GM18511 (cell line): ENCODE data around the gene PTPN5.
A peak's percentile ranks its signal among the peaks of the same experiment; 100 is the strongest.

Experiments used
- ATAC-seq: cut with Tn5 transposase; IDR thresholded peaks from one replicate; pipeline ENCODE4 v1.9.1; 2021; ENCODE audit warnings: mild to moderate bottlenecking, moderate library complexity; ENCODE audit not compliant: unreplicated experiment

Gene PTPN5

DNA sequence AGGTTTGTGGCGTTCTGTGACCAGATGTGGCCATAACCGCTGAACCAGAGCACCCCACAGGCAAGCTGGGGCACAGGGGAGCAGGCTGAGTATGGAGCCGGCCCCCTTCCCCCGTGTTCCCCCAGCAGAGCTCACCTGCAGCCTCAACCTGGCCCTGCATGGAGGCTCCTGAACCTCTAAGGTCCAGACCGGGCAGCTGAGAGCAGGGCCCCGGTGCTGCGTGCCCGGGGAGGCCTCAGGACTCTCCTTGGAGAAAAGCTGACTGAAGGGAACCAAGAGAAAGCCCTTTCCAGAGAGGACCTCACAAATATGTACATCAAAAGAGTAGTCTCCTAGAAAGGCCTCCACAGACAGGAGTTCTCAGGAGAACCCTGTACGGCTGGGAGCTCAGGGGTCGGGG is 48.2 kb downstream of the PTPN5 start:
- ATAC-seq, result no peak

DNA sequence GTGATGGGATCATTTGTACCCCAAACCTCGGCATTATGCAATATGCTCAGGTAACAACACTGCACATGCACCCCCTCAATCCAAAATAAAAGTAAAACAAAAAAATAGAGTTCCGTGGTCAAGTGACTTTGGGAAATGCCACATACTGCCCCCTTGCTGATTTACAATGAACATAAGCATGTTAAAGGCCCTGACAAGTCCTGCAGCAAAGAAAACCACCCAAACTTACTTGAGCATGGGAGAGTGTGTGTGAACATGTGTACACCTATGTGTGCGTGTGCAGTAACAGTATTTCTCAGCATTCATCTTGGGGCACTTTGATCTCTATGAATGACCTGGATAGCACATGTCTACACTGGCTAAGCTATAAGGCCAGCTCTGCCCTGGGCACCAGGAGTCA is 49.8 kb downstream of the PTPN5 start:
- ATAC-seq, result no peak

DNA sequence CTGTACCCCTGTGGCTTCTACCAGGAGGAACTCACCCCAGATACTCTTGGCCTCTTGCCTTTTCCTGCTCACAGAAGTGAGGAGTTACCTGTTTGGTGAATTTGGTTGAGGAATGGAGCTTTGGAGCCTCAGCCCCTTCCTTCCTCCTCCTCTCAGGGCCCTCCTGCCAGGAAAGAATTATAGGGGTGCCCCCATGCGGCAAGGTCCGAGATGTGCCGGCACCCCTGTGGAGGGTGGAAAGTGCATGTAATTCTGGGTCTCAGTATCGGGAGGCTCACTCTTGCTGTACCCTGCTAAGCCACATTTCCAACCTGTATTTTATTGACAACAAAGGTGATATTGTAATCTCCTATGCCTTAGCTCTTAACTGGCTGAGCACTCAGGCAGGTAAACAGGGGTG is 51.9 kb downstream of the PTPN5 start:
- no peak for ATAC-seq

DNA sequence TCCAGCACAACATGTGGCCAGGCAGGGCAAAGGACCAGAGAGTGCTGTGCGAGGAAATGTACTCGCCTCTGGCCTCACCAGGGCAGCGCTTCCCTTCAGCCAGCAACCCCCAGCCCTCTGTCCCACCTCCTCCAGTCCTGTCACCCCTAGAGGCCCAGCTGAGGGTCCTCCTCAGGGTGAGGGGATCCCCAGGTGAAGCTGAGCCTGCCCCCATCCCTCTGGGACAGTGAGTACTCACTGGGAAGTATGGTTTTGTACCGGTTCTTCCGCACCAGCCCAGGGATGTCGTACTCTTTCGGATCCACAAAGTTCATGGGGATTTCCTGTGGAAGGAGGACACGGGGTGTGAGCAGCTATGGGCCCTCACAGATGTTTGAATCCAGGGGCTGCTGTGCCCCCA is 54.0 kb downstream of the PTPN5 start:
- ATAC-seq, result no peak

DNA sequence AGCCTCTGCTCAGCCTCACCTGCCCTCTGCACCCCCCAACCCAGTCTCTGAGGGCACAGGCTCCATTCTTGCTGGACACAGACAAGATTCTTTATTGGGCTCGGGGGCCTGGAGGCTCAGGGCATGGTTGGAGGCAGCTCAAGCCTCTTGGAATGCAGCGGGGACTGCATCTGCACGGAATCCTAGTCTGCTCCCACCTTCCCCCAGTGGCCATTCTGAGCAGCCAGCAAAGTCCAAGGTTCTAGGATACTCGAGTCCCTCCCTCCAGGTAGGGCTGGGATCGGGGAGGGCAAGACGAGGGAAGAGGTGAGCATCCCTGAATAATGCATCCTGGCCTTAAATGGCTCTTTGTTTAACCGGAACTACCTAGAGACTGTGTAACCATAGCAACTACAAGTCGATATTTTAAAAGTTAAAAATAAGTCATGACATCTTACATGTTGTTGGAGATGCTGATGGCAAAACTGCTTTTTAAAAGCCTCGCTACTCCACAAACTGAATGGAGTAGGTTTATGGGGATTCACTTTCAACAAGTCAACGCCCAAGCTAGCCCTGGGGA is 54.9 kb downstream of the PTPN5 start:
- ATAC-seq, result no peak

DNA sequence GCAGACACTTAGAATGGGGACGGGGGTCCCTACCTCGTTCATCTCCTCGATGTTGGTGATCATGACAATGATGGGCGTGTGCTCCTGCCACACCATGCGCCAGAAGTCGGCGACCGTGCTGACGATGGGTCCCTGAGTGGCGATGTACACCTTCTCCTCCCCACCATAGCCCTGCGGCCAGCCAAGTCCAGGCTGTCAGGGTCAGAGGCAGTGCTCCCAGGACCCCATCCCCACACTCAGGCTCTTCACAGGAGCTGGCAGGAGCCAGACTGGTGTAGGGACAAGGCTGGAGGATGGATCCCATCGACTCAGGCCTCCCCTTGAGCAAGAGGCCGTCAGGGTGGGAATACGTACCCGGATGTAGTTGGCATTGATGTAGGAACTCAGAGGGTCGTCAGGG is 58.4 kb downstream of the PTPN5 start:
- ATAC-seq, result no peak

DNA sequence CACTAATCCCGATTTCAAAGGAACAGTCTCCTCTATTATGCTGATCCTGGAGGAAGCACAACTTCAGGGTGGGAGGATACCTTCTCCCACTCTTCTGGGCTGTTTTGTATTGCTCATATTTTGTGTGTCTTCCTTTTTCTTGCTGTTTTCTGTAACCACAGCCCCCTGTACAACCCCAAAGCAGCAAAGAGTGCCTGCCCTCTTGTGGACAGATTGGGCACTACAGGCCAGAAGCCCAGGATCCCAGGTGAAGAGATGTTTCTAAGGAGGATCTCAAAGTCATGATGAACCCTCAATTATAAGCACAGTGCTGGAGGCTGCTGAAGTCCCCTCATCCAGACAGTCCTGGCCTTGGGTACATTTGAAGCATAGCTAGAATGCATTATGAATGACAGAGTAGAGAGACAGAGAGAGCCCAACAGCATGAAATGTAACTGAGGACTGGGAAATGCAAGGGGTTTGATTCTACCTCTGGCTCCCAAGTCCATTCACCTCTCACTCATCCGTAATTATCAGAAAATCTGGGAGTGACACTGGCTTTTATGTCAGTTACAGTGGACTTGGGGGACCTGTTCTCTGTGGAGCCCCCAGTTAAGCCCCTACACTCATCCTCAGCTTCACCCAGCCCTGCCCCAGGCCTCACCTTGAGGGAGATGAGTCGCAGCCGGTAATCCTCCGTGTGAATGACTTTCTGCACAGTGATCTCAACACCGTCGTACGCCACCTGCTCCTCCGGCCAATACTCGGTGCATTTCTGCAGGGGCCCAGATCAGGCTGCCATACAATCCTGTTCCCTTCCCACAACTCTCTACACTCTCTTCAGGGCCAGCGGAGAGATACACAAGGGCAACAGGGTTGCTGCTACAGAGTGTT is 59.4 kb downstream of the PTPN5 start:
- ATAC-seq, result peak; percentile 73

DNA sequence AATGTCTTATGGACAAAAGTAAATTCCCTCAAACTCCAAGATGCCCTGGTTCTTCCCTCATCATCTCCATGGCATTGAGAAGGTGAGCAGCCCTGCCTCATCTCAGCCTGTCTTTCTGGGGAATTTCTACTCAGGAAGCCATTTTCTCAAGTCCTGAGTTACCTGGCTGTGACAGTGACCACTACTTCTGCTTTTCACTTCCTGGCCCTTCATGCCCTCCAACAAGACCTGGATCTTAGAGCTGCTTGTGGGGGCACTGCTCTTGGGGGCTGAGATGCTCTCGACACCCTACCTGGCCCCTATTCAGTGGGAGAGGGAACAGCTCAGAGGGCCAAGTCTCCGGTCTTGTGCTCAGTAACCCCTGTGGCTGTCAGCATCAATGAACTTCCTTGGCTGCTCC is 60.2 kb downstream of the PTPN5 start:
- ATAC-seq, result peak; percentile 48

DNA sequence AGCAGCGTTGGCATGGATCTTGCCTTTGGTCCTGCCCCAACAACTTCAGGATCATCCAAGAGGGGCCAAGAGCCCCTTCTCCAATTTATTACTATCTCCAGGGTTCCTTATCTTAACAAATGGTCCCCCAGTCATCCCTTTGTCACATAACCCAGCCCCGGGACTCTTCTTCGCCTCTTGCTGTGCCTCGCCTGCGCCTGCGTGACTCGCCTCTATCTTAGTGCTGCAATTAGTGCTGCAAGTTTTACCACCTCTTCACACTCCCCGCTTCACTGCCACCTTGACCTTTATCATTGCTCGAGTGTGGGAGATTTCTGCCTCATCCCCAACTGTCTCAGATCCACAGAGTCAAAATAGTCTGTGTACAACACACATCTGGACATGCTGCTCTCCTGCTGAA is 61.6 kb downstream of the PTPN5 start:
- no peak for ATAC-seq

DNA sequence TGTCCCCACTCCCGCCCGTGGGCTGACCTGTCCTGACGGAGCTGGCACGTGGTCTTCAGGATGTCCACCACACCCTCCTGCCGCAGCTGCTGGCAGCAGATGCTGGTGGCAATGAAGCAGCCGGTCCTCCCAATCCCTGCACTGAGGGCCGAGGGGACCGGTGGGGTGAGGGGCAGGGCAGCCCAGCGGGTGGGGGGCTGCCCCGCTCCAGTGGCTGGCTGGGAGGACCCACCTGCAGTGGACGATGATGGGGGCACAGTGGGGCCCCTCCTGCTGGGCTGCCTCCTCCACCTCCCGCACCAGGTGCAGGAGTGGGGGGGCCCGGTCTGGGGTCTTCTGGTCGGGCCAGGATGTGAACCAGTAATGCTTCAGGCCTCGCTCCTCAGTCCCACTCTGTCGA is 62.2 kb downstream of the PTPN5 start:
- no peak for ATAC-seq

DNA sequence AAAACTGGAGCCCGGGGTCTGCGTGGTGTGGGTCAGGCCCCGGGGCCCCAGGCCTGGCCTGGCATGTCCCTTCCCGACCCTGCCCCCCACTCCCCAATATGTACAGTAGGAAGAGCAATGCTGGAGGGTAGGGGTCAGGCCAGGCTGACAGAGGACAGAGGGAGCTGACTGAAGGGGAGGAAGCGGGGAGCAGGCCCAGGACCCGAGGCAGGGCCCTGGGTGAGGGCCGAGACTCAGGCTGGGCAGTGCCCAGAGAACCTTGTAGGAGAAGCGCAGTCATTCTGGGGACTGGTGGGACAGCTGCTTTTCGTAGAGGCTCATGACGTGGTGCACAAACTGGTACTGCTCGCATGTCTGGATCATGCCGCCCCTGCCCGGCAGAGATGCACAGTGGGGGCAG is 62.9 kb downstream of the PTPN5 start:
- ATAC-seq, result no peak

DNA sequence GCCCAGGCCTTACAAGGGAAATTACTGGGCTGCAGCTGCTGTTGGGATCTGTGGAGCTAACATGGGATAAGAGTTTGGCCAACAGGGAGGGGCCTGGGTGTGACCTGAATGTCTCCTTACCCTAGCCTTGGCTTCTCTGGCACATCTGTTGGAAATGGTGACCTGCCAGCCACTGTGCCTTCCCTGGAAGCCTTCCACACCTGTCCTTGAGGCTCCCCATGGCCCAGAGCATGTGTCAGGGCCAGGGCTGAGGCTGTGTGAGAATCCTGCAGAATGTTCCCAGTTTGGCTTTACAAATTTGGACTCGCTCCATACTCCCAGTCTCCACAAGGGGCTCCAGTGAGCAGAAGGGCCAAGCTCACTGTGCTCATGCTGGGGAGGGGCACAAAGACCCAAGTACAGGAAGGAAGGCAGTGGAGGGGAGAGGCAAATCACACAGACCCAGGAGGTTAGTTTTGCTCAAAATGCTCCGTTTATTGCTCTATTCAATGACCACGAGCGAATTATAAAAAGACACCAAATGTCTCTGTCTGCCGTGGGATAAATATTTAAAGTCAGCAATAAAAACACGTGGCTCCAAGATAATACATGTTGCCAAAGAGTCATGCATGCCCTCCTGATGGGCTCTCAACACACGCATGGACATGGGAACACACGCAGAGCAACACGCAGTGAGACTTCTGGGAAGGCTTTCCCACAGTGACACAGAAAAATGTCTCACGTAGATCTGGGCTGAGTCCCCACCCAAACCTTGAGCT is 63.9 kb downstream of the PTPN5 start:
- ATAC-seq, result peak; percentile 53

DNA sequence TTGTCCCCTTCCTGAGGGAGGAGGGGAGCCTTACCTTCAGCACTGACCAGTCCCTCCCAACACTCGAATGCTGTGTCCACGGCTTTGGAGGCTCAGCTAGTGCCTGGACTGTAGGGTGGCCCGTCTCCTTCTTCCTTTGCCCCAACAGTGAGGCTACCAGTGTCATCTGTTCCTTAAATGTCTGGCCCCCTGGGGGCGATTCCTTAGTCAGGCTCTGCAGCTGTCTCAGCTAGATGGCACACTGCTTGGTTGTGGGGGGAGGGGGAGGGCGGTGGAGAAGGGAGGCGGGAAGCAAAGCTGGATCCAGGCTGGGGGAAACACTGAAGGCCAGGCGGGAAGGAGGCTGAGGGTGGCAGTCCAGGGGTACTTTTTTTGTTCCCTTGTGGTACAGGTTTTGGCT is 65.6 kb downstream of the PTPN5 start, which contains the start of gene IGSF22:
Gene IGSF22 (minus strand): TSS at position 149 of the 400 bp plus-strand sequence. CDS start 1,952 bp downstream, outside the sequence.
- no peak for ATAC-seq

DNA sequence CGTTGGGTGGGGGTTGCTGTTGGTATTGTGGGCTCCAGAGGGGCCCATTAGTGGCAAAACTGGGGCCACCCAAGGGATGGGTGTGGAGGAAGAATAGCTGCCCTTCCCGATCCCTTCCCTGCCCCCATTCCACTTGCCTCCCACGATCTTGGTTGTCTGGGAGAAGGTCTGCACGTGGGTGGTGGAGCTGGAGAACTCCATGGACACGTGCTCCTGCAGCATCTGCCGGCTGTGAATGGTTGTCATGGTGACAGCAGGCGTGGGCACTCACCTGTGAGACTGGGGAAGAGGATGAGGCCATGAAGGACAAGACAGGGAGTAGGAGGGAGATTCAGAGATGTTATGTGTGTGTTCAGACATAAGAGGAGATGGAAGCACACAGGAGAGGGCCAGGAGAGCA is 67.6 kb downstream of the PTPN5 start:
- no peak for ATAC-seq

DNA sequence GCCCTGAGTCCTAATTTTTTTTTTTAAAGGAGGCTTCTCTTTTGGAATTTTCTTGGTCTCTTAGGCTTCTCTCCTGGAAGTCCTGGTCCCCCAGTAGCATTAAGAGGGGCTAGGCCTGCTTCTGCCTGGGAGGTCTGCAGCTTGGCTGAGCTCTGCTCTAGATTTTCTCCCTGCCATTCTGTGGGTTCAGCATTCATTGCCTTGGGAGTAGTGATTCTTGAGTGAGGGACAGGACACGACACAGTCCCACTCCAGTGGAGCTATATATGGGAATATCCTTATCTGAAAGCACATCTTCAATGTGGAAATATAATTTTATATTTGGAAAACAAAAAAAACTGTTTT is 69.3 kb downstream of the PTPN5 start:
- ATAC-seq, result peak; percentile 13

DNA sequence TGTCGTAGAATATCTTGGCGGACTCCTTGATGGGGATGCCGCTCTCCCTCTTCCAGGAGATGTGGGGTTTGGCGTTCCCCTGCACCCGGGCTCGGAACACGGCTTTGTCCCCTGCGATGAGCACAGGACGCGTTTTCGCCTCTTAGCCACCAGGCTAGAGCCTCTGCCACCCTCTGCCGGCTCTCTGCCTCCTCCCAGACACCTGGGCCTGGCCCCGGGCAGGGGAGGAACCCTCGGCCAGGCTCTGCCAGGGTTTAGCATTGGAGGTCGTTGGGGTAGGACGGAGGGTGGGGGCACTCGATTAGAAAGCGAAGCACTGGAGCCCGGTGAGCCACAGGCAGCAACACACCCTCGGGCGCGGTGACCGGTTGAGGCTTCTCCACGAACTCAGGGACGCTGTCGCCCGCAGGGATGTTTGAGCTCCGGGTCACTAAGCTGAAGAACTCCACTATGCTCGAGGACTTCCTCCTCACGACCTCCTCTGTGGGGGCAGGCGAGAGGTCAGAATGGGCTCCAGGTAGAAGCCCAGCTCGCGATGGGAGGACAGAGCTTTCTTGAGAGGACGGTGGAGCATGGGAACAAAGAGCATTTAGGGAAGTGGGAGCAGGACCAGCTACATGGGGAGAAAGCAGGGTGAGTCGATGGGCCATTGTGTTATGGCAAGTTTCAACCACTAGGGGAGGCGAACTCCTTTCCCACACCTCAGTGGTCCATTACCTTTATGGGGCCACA is 69.9 kb downstream of the PTPN5 start:
- peak; percentile 75 for ATAC-seq

DNA sequence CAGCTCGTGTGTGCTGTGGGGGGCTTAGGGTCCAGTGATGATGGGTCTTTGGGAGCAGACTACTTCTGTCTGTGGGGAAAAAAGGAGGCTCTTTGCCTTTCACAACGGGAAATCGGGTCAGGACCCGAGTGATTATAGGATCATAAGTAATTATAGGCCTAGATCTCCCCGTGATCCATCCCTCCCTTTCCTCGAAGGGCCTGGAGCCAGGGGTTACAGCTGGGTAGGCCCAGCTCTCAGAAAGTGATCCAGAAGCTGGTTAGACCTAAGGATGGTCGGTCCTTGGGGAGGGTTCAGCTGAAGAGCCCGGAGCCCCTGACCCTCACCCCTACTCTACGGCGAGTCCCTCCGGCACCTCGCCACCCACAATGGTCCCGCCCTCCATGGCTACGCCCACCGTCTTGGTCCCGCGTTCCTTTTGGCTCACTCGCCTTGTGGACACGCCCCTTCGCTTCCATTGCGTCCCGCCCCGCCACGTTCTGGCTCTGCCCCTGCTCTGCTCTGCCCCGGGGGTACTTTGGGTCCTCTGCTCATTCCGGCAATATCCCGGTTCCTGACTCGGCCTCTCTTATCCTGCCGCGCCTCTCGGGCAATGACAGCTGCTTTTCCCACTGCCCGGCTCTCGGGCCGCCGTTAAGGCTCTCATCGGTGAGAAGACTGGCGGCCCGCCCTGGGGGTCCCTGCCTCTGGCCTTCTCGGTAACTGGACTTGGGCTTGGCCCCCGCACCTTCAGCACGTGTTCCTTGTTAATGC is 70.6 kb downstream of the PTPN5 start:
- peak; percentile 70 for ATAC-seq

DNA sequence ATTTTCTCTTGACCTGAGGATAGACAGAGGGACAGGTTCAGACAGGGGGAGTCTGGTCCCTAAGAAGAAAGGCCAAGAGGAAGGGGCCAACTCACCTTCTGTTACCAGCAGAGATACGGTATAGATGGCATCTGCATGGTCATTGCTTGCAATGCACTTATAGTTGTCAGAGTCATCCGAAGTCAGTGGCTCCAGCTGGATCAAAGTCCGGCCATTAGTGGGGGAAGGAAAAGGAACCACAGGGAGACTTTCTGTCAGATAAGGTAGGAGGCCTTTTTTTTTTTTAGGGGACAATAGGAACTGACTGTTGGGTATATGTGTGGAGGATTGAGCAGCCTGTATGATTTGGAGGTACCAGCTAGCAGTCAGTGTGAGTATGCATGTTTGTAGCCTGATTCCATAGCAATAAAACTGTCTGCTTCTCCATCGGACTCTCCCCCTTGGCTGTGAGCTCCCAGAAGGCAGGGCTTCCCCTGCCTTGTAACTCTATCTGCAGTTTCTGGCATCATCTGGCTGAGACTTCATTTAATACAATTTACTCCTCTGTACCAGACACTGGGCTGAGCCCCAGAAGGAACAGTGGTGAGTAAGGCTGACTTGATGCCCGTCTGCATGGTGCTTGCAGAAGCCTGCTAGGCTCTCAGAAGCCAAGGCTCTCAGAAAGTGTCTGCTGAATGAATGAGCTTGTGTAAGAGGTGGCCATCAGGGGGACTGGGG is 71.3 kb downstream of the PTPN5 start:
- no peak for ATAC-seq

DNA sequence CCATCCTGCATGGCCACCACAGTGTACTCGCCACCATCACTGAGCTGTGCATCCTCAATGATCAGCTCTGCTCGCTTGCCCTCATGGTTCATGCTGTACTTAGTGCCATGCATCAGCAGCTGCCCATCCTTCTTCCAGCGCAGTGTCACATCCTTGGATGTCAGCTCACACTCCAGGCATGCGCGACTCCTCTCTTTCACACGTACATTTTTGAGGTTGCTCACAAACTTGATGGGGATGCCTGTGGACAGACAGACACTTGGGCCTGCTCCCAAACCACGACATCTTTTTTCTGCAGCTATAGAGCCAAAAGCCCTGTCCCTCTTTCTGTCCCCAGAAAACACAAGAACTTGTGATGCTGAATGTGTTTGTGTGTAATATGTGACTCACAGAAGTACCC is 76.1 kb downstream of the PTPN5 start:
- no peak for ATAC-seq

DNA sequence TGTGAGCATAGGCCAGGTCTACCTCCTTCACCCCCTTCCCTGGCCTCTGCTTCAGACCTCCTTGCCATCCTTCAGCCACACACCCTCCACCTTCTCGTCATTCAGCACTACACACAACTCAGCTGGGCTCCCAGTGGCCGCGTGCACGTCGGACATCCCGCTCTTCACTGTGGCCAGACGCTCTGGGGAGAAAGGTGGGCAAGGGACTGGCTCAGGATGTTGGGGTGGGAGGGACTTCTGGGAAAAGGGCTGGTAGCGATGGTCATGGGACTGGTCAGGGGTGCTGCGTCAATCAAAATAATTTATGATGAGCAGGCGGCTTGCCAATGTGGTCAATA is 77.2 kb downstream of the PTPN5 start:
- ATAC-seq, result no peak
